Chondrocyte (in vitro differentiated cells): ENCODE data around the gene B3GALNT1. TPM values are rescaled to one million over a fixed set of nuclear protein-coding genes. Genes with fewer than 3 reads are reported as not detected.

Experiments used
- DNase-seq: peaks from one replicate; pipeline ENCODE4 v3.0.0; 2021; ENCODE audit warnings: mixed read lengths, low spot score
- H3K27ac Mint-ChIP-seq: one replicate; pipeline ENCODE4 v1.8.0; 2021; ENCODE audit warnings: mild to moderate bottlenecking, moderate library complexity, mixed read lengths; ENCODE audit not compliant: unreplicated experiment
- H3K27me3 Mint-ChIP-seq: 2 replicates; pipeline ENCODE4 v1.8.0; 2021; ENCODE audit warnings: low read depth, mixed read lengths
- H3K36me3 Mint-ChIP-seq: 2 replicates; pipeline ENCODE4 v1.8.0; 2021; ENCODE audit warnings: low read depth, mixed read lengths
- H3K4me1 Mint-ChIP-seq: 2 replicates; pipeline ENCODE4 v1.8.0; 2021; ENCODE audit warnings: low read depth, mild to moderate bottlenecking, mixed read lengths
- H3K4me3 Mint-ChIP-seq: one replicate; pipeline ENCODE4 v1.8.0; 2021; ENCODE audit warnings: mild to moderate bottlenecking, moderate library complexity, mixed read lengths; ENCODE audit not compliant: unreplicated experiment
- H3K9me3 Mint-ChIP-seq: 2 replicates; pipeline ENCODE4 v1.8.0; 2021; ENCODE audit warnings: low read depth, mixed read lengths
- CTCF ChIP-seq: fragments of 200-600 bp; sonication (generic); IDR thresholded peaks from 2 replicates; pipeline ENCODE4 v1.5.0; 2021; ENCODE audit warnings: antibody characterized with exemption, mild to moderate bottlenecking, moderate library complexity
- total RNA-seq: library from RNA; stranded (reverse); gene quantifications from 3 replicates; pipeline ENCODE4 v1.2.1, GENCODE V29; 2021

The B3GALNT1 gene
- total RNA-seq, 1 donor from 2014 or later: 22.0 TPM

GRCh38 chr3:161066930-161067329 lies 38.2 kb downstream of the B3GALNT1 start:
- TF ChIP-seq CTCF: no peak
- H3K9me3 Mint-ChIP-seq: no peaks in the 10 kb centered on the region
- H3K36me3 Mint-ChIP-seq: no peaks in the 10 kb centered on the region

GRCh38 chr3:161064413-161064812 lies 40.7 kb downstream of the B3GALNT1 start:
- no peak for DNase-seq
- no peaks in the 10 kb centered on the region for H3K9me3 Mint-ChIP-seq
- H3K27ac Mint-ChIP-seq: no peak overlapping the region
- no peak for TF ChIP-seq CTCF
- H3K27me3 Mint-ChIP-seq: no peaks in the 10 kb centered on the region
- H3K4me1 Mint-ChIP-seq: peaks cover 14% of the 10 kb centered on the region
- H3K36me3 Mint-ChIP-seq: no peaks in the 10 kb centered on the region
- H3K4me3 Mint-ChIP-seq: no peak overlapping the region

More at GRCh38 chr3:161066930-161067329, 38.2 kb downstream of the B3GALNT1 start:
- Mint-ChIP-seq H3K27me3 (no peaks in the 10 kb centered on the region), H3K4me3 (no peak overlapping the region), H3K27ac (no peak overlapping the region), H3K4me1 (peaks cover 31% of the 10 kb centered on the region)
- DNase-seq: no peak

- DNase-seq: no peak
- Mint-ChIP-seq H3K4me1 (no peaks in the 10 kb centered on the region), H3K27ac (no peak overlapping the region)
These were observed 50.1 kb downstream of the B3GALNT1 start for GRCh38 chr3:161054860-161055604.

GRCh38 chr3:161051856-161052255 lies 53.3 kb downstream of the B3GALNT1 start:
- Mint-ChIP-seq H3K9me3 (peaks cover 2% of the 10 kb centered on the region), H3K4me3 (no peak overlapping the region), H3K27me3 (no peaks in the 10 kb centered on the region), H3K36me3 (peaks cover 1% of the 10 kb centered on the region), H3K27ac (no peak overlapping the region), H3K4me1 (no peaks in the 10 kb centered on the region)
- TF ChIP-seq CTCF: no peak
- no peak for DNase-seq

More at GRCh38 chr3:161054860-161055604, 50.1 kb downstream of the B3GALNT1 start:
- H3K9me3 Mint-ChIP-seq: no peaks in the 10 kb centered on the region
- H3K36me3 Mint-ChIP-seq: peaks cover under 1% of the 10 kb centered on the region
- no peak for TF ChIP-seq CTCF
- no peak overlapping the region for H3K4me3 Mint-ChIP-seq
- H3K27me3 Mint-ChIP-seq: no peaks in the 10 kb centered on the region

- H3K4me1 Mint-ChIP-seq: no peaks in the 10 kb centered on the region
- H3K4me3 Mint-ChIP-seq: no peak overlapping the region
- no peak for TF ChIP-seq CTCF
- no peak for DNase-seq
- peaks cover 1% of the 10 kb centered on the region for H3K36me3 Mint-ChIP-seq
- no peak overlapping the region for H3K27ac Mint-ChIP-seq
- H3K9me3 Mint-ChIP-seq: peaks cover 2% of the 10 kb centered on the region
- H3K27me3 Mint-ChIP-seq: no peaks in the 10 kb centered on the region
These were observed 54.2 kb downstream of the B3GALNT1 start for GRCh38 chr3:161050935-161051334.
